IMR-90 (cell line): Measurements from ENCODE around the gene SPOCK3. TPM values are rescaled to one million over a fixed set of nuclear protein-coding genes. Genes with fewer than 3 reads are reported as not detected.

ENCODE experiments used
- ATAC-seq: fragments of 200-7000 bp; cut with Tn5 transposase; 2 replicates; pipeline ENCODE4 v1.9.1; 2020; ENCODE audit warnings: low read depth, mild to moderate bottlenecking, moderate library complexity
- BruUV-seq: library from RNA; stranded (reverse); fragments of 400-500 nt; replicated peaks from 2 replicates; lab custom pipeline; 2021; lab: Mats Ljungman, UMichigan
- CTCF ChIA-PET: fragments of 300-600 bp; formaldehyde crosslinking; extraction: SDS; loops from one replicate; lab custom pipeline; 2021; ENCODE audit warnings: antibody characterized with exemption; lab: Yijun Ruan, JAX
- POLR2A ChIA-PET: fragments of 300-600 bp; sonication (Branson Sonifier 250); formaldehyde crosslinking; loops from one replicate; lab custom pipeline; 2022; ENCODE audit warnings: antibody characterized with exemption; ENCODE audit not compliant: unreplicated experiment; lab: Charles Lee
- DNase-seq: peaks from one replicate; pipeline ENCODE4 v3.0.0; 2013
- H2AFZ ChIP-seq: replicated peaks from 2 replicates; pipeline ENCODE3; 2013; ENCODE audit warnings: low read length, mild to moderate bottlenecking; ENCODE audit not compliant: poor library complexity
- H2AK5ac ChIP-seq: 2 replicates; pipeline ENCODE4 v1.6.1; 2013; ENCODE audit warnings: low read depth, low read length, inconsistent platforms
- H2AK9ac ChIP-seq: replicated peaks from 2 replicates; pipeline ENCODE3; 2013; ENCODE audit warnings: mild to moderate bottlenecking, low read depth, low read length, moderate library complexity; ENCODE audit not compliant: poor library complexity
- H2BK120ac ChIP-seq: 2 replicates; pipeline ENCODE4 v1.6.1; 2013; ENCODE audit warnings: low read depth, low read length, inconsistent platforms
- H2BK15ac ChIP-seq: 3 replicates; pipeline ENCODE4 v1.6.1; 2013; ENCODE audit warnings: low read depth, low read length, inconsistent platforms
- H2BK20ac ChIP-seq: 2 replicates; pipeline ENCODE4 v1.6.1; 2013; ENCODE audit warnings: low read depth, mild to moderate bottlenecking, inconsistent platforms, low read length, moderate library complexity
- H2BK5ac ChIP-seq: 2 replicates; pipeline ENCODE4 v1.6.1; 2013; ENCODE audit warnings: mild to moderate bottlenecking, low read depth, low read length, inconsistent platforms; ENCODE audit not compliant: poor library complexity, severe bottlenecking
- H3K14ac ChIP-seq: replicated peaks from 2 replicates; pipeline ENCODE4 v1.6.1; 2013; ENCODE audit warnings: low read depth, low read length, inconsistent platforms
- H3K18ac ChIP-seq: 2 replicates; pipeline ENCODE4 v1.6.1; 2013; ENCODE audit warnings: low read depth, low read length, control low read depth
- H3K23ac ChIP-seq: 2 replicates; pipeline ENCODE4 v1.6.1; 2013; ENCODE audit warnings: low read depth, low read length, inconsistent platforms
- H3K27ac ChIP-seq: 2 replicates; pipeline ENCODE4 v1.5.1; 2013; ENCODE audit warnings: mild to moderate bottlenecking, control low read depth, low read length; ENCODE audit not compliant: insufficient read depth
- H3K27me3 ChIP-seq: 2 replicates; pipeline ENCODE4 v1.6.1; 2013; ENCODE audit warnings: low read length; ENCODE audit not compliant: control insufficient read depth, insufficient read depth
- H3K36me3 ChIP-seq: 2 replicates; pipeline ENCODE4 v1.6.1; 2013; ENCODE audit warnings: low read length, mixed read lengths; ENCODE audit not compliant: control insufficient read depth, insufficient read depth
- H3K4ac ChIP-seq: 2 replicates; pipeline ENCODE4 v1.6.1; 2013; ENCODE audit warnings: low read depth, low read length, inconsistent platforms
- H3K4me1 ChIP-seq: 2 replicates; pipeline ENCODE4 v1.6.1; 2013; ENCODE audit warnings: low read length, mixed read lengths; ENCODE audit not compliant: control insufficient read depth, insufficient read depth
- H3K4me2 ChIP-seq: 2 replicates; pipeline ENCODE4 v1.6.1; 2013; ENCODE audit warnings: low read depth, mild to moderate bottlenecking, control low read depth, low read length, moderate library complexity
- H3K4me3 ChIP-seq: 2 replicates; pipeline ENCODE4 v1.5.1; 2013; ENCODE audit warnings: low read depth, mild to moderate bottlenecking, control low read depth, low read length, moderate library complexity; ENCODE audit not compliant: insufficient read depth
- H3K56ac ChIP-seq: 2 replicates; pipeline ENCODE4 v1.6.1; 2013; ENCODE audit warnings: low read length, inconsistent platforms; ENCODE audit not compliant: insufficient read depth; ENCODE audit errors: extremely low read depth
- H3K79me1 ChIP-seq, 2 experiments: 2 replicates each; pipeline ENCODE4 v1.6.1; 2013; ENCODE audit warnings: low read length in 2 of 2, inconsistent platforms in 1 of 2, low read depth in 1 of 2
- H3K9ac ChIP-seq: 2 replicates; pipeline ENCODE4 v1.6.1; 2013; ENCODE audit warnings: low read depth, low read length, control low read depth
- H3K9me1 ChIP-seq: 2 replicates; pipeline ENCODE4 v1.6.1; 2013; ENCODE audit warnings: low read length, inconsistent platforms; ENCODE audit not compliant: insufficient read depth
- H3K9me3 ChIP-seq: 2 replicates; pipeline ENCODE4 v1.6.1; 2013; ENCODE audit warnings: low read length; ENCODE audit not compliant: control insufficient read depth, insufficient read depth
- H4K20me1 ChIP-seq: 2 replicates; pipeline ENCODE4 v1.6.1; 2013; ENCODE audit warnings: low read length, inconsistent platforms; ENCODE audit not compliant: insufficient read depth
- H4K5ac ChIP-seq: 2 replicates; pipeline ENCODE4 v1.6.1; 2013; ENCODE audit warnings: mild to moderate bottlenecking, low read depth, low read length, control low read depth
- H4K8ac ChIP-seq, 2 experiments: 2 replicates each; pipeline ENCODE4 v1.6.1; 2013; ENCODE audit warnings: low read depth in 2 of 2, low read length in 2 of 2, control low read depth in 1 of 2, inconsistent platforms in 1 of 2
- H4K91ac ChIP-seq: 2 replicates; pipeline ENCODE4 v1.6.1; 2013; ENCODE audit warnings: low read depth, low read length, inconsistent platforms; ENCODE audit not compliant: insufficient read depth
- BHLHE40 ChIP-seq: fragments of 150-350 bp; IDR thresholded peaks from 2 replicates; pipeline ENCODE4 v1.6.1; 2016; ENCODE audit warnings: mild to moderate bottlenecking, low read depth, low read length
- CEBPB ChIP-seq: IDR thresholded peaks from 2 replicates; pipeline ENCODE4 v1.6.1; 2012; ENCODE audit warnings: low read depth, low read length, improper control_type of control experiment
- MAFK ChIP-seq: IDR thresholded peaks from 2 replicates; pipeline ENCODE4 v1.6.1; 2012; ENCODE audit warnings: low read depth, low read length, improper control_type of control experiment
- MAZ ChIP-seq: IDR thresholded peaks from 2 replicates; pipeline ENCODE4 v1.6.1; 2012; ENCODE audit warnings: low read depth, mild to moderate bottlenecking, low read length, improper control_type of control experiment, moderate library complexity, borderline replicate concordance
- NFE2L2 ChIP-seq: fragments of 150-350 bp; IDR thresholded peaks from 2 replicates; pipeline ENCODE4 v1.6.1; 2016; ENCODE audit warnings: low read depth, mild to moderate bottlenecking, low read length
- POLR2A ChIP-seq: IDR thresholded peaks from 2 replicates; pipeline ENCODE4 v1.6.1; 2012; ENCODE audit warnings: mild to moderate bottlenecking, low read depth, low read length
- RAD21 ChIP-seq: IDR thresholded peaks from 2 replicates; pipeline ENCODE4 v1.6.1; 2012; ENCODE audit warnings: low read length, improper control_type of control experiment
- RCOR1 ChIP-seq: IDR thresholded peaks from 2 replicates; pipeline ENCODE4 v1.6.1; 2012; ENCODE audit warnings: mild to moderate bottlenecking, low read length, improper control_type of control experiment; ENCODE audit not compliant: insufficient replicate concordance
- RFX5 ChIP-seq: IDR thresholded peaks from 2 replicates; pipeline ENCODE4 v1.8.0; 2012; ENCODE audit warnings: low read depth, mild to moderate bottlenecking, low read length, moderate library complexity
- SMC3 ChIP-seq: fragments of 150-350 bp; IDR thresholded peaks from 2 replicates; pipeline ENCODE4 v1.6.1; 2016; ENCODE audit warnings: low read depth, mild to moderate bottlenecking, antibody characterized with exemption, low read length, moderate library complexity
- WGBS, 2 experiments: methylation state at CpG; one replicate each; pipeline versions ENCODE4 v1.1.5 to v1.1.7; 2013; ENCODE audit warnings: missing lambda C conversion rate in 2 of 2; ENCODE audit not compliant: insufficient read length in 1 of 2; ENCODE audit errors: extremely low coverage in 2 of 2; 5-methylcytosine and 5-hydroxymethylcytosine counted together
- dilution Hi-C: fragments of 300-500 bp; cut with HindIII; formaldehyde crosslinking; loops from one replicate; pipeline ENCODE4 v1.14.3; 2018; ENCODE audit warnings: low sequenced_read_pairs; ENCODE audit not compliant: unreplicated experiment
- in situ Hi-C: fragments of 300-500 bp; cut with MboI; formaldehyde crosslinking; loops from 3 replicates; pipeline ENCODE4 v1.14.3; 2019; ENCODE audit warnings: low sequenced_read_pairs, inconsistent platforms, mixed read lengths
- intact Hi-C: fragments of 100-400 bp; cut with micrococcal nuclease; formaldehyde crosslinking; loops from 2 replicates; pipeline ENCODE4 v1.10.0; 2022
- polyA plus RNA-seq, 3 experiments: library from polyadenylated mRNA; depleted of rRNA; stranded (reverse); fragments of >200 nt; gene quantifications; 2 replicates each; pipeline ENCODE4 v1.2.3, GENCODE V29; 2012; ENCODE audit warnings: low replicate concordance in 1 of 3
- total RNA-seq: library from RNA; depleted of rRNA; stranded (reverse); fragments of >200 nt; gene quantifications from 2 replicates; pipeline ENCODE4 v1.2.3, GENCODE V29; 2012
- TF ChIP-seq, protein P1 (sequence below): fragments of 150-350 bp; IDR thresholded peaks from 2 replicates; pipeline ENCODE4 v1.6.1; 2016; ENCODE audit warnings: low read depth, mild to moderate bottlenecking, low read length, moderate library complexity, borderline replicate concordance
- TF ChIP-seq, protein P2 (sequence below): fragments of 150-350 bp; IDR thresholded peaks from 2 replicates; pipeline ENCODE4 v1.6.1; 2017; ENCODE audit warnings: mild to moderate bottlenecking, antibody characterized with exemption, low read length, low read depth

Gene SPOCK3
- total and polyA plus RNA-seq, 2 of the 4 experiments (the other 2 are of a cell fraction): not detected

DNA sequence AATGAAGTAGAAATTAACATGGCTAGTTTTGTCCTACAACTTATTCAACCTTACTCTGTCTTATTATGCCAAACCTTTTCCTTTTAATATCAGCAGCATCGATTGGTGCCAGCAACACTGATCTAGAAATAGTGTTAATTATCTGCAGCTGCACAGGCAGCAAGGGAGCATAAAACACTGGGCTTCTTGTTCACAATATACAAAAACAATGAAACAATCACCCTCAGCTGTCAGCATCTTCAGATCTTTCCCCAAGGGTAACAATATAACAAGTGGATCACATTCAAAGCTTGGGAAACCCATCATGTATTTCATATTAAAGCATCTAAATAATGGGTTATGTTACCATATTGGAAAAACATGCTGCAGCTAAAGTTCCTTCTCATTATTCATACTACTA lies 238.1 kb downstream of the SPOCK3 start:
- H2BK5ac ChIP-seq: no peak overlapping the region
- ChIA-PET POLR2A (no interaction called here), CTCF (no interaction called here)
- H2BK15ac ChIP-seq: no peak overlapping the region
- H3K4ac ChIP-seq: no peak overlapping the region
- H3K56ac ChIP-seq: no peak overlapping the region
- H3K36me3 ChIP-seq: no peaks in the 10 kb centered on the region
- H4K8ac ChIP-seq: no peak overlapping the region
- no peak overlapping the region for H3K9ac ChIP-seq
- H3K23ac ChIP-seq: no peak overlapping the region
- no peak overlapping the region for H3K14ac ChIP-seq
- no peak overlapping the region for H2AFZ ChIP-seq
- no peaks in the 10 kb centered on the region for H3K79me1 ChIP-seq
- no peak overlapping the region for H3K27ac ChIP-seq
- intact Hi-C loops: no loop called here
- TF ChIP-seq CEBPB (no peak), POLR2A (no peak), RFX5 (no peak), MAZ (no peak), RAD21 (no peak), SMC3 (no peak), RCOR1 (no peak), BHLHE40 (no peak), NFE2L2 (no peak), MAFK (no peak)
- TF ChIP-seq, protein P1, sequence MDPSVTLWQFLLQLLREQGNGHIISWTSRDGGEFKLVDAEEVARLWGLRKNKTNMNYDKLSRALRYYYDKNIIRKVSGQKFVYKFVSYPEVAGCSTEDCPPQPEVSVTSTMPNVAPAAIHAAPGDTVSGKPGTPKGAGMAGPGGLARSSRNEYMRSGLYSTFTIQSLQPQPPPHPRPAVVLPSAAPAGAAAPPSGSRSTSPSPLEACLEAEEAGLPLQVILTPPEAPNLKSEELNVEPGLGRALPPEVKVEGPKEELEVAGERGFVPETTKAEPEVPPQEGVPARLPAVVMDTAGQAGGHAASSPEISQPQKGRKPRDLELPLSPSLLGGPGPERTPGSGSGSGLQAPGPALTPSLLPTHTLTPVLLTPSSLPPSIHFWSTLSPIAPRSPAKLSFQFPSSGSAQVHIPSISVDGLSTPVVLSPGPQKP: no peak
- TF ChIP-seq, protein P2, sequence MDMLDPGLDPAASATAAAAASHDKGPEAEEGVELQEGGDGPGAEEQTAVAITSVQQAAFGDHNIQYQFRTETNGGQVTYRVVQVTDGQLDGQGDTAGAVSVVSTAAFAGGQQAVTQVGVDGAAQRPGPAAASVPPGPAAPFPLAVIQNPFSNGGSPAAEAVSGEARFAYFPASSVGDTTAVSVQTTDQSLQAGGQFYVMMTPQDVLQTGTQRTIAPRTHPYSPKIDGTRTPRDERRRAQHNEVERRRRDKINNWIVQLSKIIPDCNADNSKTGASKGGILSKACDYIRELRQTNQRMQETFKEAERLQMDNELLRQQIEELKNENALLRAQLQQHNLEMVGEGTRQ: no peak
- no CpG with 5 or more reads among the region's 1 CpG for whole genome bisulfite sequencing, 2 experiments
- no peak overlapping the region for H2BK20ac ChIP-seq
- DNase-seq (no peak), ATAC-seq (no peak)
- no peak overlapping the region for H2AK9ac ChIP-seq
- in situ Hi-C loops: no loop called here
- H3K9me1 ChIP-seq: no peaks in the 10 kb centered on the region
- no peak overlapping the region for H3K4me3 ChIP-seq
- BruUV-seq: no TSS peak
- H3K18ac ChIP-seq: no peak overlapping the region
- no peaks in the 10 kb centered on the region for H3K4me1 ChIP-seq
- H4K20me1 ChIP-seq: no peaks in the 10 kb centered on the region
- no peak overlapping the region for H4K5ac ChIP-seq
- dilution Hi-C loops: no loop called here
- H3K4me2 ChIP-seq: no peak overlapping the region
- 0 out of 2 replicates have a peak, but pooled peaks cover 2% of the 10 kb centered on the region for H3K9me3 ChIP-seq
- H3K27me3 ChIP-seq: no peaks in the 10 kb centered on the region
- H4K91ac ChIP-seq: no peak overlapping the region
- no peak overlapping the region for H2BK120ac ChIP-seq
- H2AK5ac ChIP-seq: no peak overlapping the region
